Stimulated activated naive CD4-positive, alpha-beta T cell treated with Interleukin-2 at 50 U/mL for 16 hours (primary cell): ENCODE data around the gene OPRM1.

Source experiments
- DNase-seq: peaks from one replicate; lab custom pipeline; 2025; lab: John Stamatoyannopoulos, UW

The OPRM1 gene

GRCh38 chr6:154206996-154207395 lies 168.0 kb downstream of the OPRM1 start:
- DNase-seq: no peak

- no peak for DNase-seq
These were observed 170.5 kb downstream of the OPRM1 start for GRCh38 chr6:154209555-154209954.

GRCh38 chr6:154210678-154211077 lies 171.6 kb downstream of the OPRM1 start:
- DNase-seq: no peak

- DNase-seq: no peak
These were observed 174.7 kb downstream of the OPRM1 start for GRCh38 chr6:154213782-154214181.

GRCh38 chr6:154218301-154218700 lies 179.3 kb downstream of the OPRM1 start:
- peak; percentile 12 for DNase-seq

- DNase-seq: no peak
These were observed 179.7 kb downstream of the OPRM1 start for GRCh38 chr6:154218787-154219186.

- no peak for DNase-seq
These were observed 180.2 kb downstream of the OPRM1 start for GRCh38 chr6:154219250-154219649.

GRCh38 chr6:154222716-154223115 lies 183.7 kb downstream of the OPRM1 start:
- DNase-seq: no peak

- DNase-seq: no peak
These were observed 184.3 kb downstream of the OPRM1 start for GRCh38 chr6:154223296-154223695.

- no peak for DNase-seq
These were observed 187.4 kb downstream of the OPRM1 start for GRCh38 chr6:154226461-154226860.

- DNase-seq: no peak
These were observed 189.0 kb downstream of the OPRM1 start for GRCh38 chr6:154227862-154228520.

- no peak for DNase-seq
These were observed 189.5 kb downstream of the OPRM1 start for GRCh38 chr6:154228521-154228905.

GRCh38 chr6:154229786-154230185 lies 190.7 kb downstream of the OPRM1 start:
- peak; percentile 74 for DNase-seq

GRCh38 chr6:154230393-154230792 lies 191.4 kb downstream of the OPRM1 start:
- no peak for DNase-seq

- no peak for DNase-seq
These were observed 192.0 kb downstream of the OPRM1 start for GRCh38 chr6:154230910-154231595.

- DNase-seq: no peak
These were observed 193.2 kb downstream of the OPRM1 start for GRCh38 chr6:154232013-154232910.

- no peak for DNase-seq
These were observed 194.3 kb downstream of the OPRM1 start for GRCh38 chr6:154233383-154233782.

- DNase-seq: no peak
These were observed 195.2 kb downstream of the OPRM1 start for GRCh38 chr6:154234019-154234772.

- DNase-seq: no peak
These were observed 197.7 kb downstream of the OPRM1 start for GRCh38 chr6:154236646-154237301.

GRCh38 chr6:154238831-154239230 lies 199.8 kb downstream of the OPRM1 start:
- DNase-seq: no peak

GRCh38 chr6:154239392-154239791 lies 200.4 kb downstream of the OPRM1 start:
- peak; percentile 12 for DNase-seq
